Measurements from ENCODE around the gene STARD10.

GRCh38 chr11:72826942-72827480 lies 33.2 kb upstream of the STARD10 start:
- no peak for TF ChIP-seq CTCF (IDR thresholded peaks at IDR 0.05)
- TF ChIP-seq POLR2A (IDR thresholded peaks at IDR 0.05): no peak
- no peak for TF ChIP-seq EP300 (IDR thresholded peaks at IDR 0.05)
